K562 (cell line): ENCODE measurements around the gene ETS2. TPM values are rescaled to one million over a fixed set of nuclear protein-coding genes. Genes with fewer than 3 reads are reported as not detected.

ENCODE experiments used
- ATAC-seq: fragments of 200-7000 bp; cut with Tn5 transposase; 3 replicates; pipeline ENCODE4 v1.9.1; 2020; ENCODE audit warnings: moderate library complexity
- BruUV-seq: library from RNA; stranded (reverse); fragments of 400-500 nt; replicated peaks from 2 replicates; lab custom pipeline; 2021; lab: Mats Ljungman, UMichigan
- CTCF ChIA-PET: fragments of 300-600 bp; formaldehyde crosslinking; extraction: SDS; loops from one replicate; lab custom pipeline; 2021; ENCODE audit warnings: low intra/inter-chr PET ratio; lab: Yijun Ruan, JAX
- POLR2A ChIA-PET: fragments of 300-600, 350-650 bp; sonication (Branson Sonifier 250); formaldehyde crosslinking; extraction: SDS; loops from one replicate; lab custom pipeline; 2021; ENCODE audit warnings: antibody characterized with exemption, inconsistent platforms; lab: Yijun Ruan, JAX
- DNase-seq, 4 experiments: peaks; one replicate each; pipeline versions ENCODE4 v3.0.0 to v3.0.0-alpha.2; 2011 to 2018; ENCODE audit warnings: low spot score in 3 of 4, mixed read lengths in 3 of 4; ENCODE audit errors: extremely low read depth in 1 of 4
- FAIRE-seq: peaks from 2 replicates; lab custom pipeline; 2011; peaks lifted over from hg19 to GRCh38; lab: Jason Lieb, UNC
- H2AFZ ChIP-seq: 2 replicates; pipeline ENCODE4 v1.6.0; 2011; ENCODE audit warnings: low read depth, low read length, control low read depth, inconsistent platforms
- H3K27ac ChIP-seq: fragments of 200-600 bp; 3 replicates; pipeline ENCODE4 v1.8.0; 2011; ENCODE audit warnings: low read depth, mild to moderate bottlenecking, control low read depth, inconsistent platforms, low read length, moderate library complexity, mixed read lengths; ENCODE audit errors: extremely low read depth
- H3K27me3 ChIP-seq, 2 experiments: fragments of 300-600 bp in 1 of 2; 2 replicates in 1 of 2; 3 replicates in 1 of 2; pipeline versions ENCODE4 v1.6.0 to v1.8.0; 2011; ENCODE audit warnings: inconsistent platforms in 2 of 2, low read length in 2 of 2, mild to moderate bottlenecking in 1 of 2, mixed read lengths in 1 of 2, moderate library complexity in 1 of 2; ENCODE audit not compliant: control insufficient read depth in 2 of 2, insufficient read depth in 2 of 2
- H3K36me3 ChIP-seq: fragments of 300-600 bp; 3 replicates; pipeline ENCODE4 v1.8.0; 2011; ENCODE audit warnings: mild to moderate bottlenecking, low read length, inconsistent platforms; ENCODE audit not compliant: control insufficient read depth, insufficient read depth
- H3K4me1 ChIP-seq, 2 experiments: fragments of 200-600 bp in 1 of 2; replicated peaks in 1 of 2; 2 replicates in 1 of 2; 3 replicates in 1 of 2; pipeline versions ENCODE4 v1.5.1 to v1.8.0; 2011; ENCODE audit warnings: inconsistent platforms in 2 of 2, low read length in 2 of 2, mild to moderate bottlenecking in 1 of 2, mixed read lengths in 1 of 2, moderate library complexity in 1 of 2; ENCODE audit not compliant: control insufficient read depth in 2 of 2, insufficient read depth in 2 of 2
- H3K4me2 ChIP-seq: 2 replicates; pipeline ENCODE4 v1.6.1; 2011; ENCODE audit warnings: low read length, control low read depth, inconsistent platforms, mixed read lengths; ENCODE audit not compliant: insufficient read depth
- H3K4me3 ChIP-seq: fragments of 200-600 bp; sonication (generic), shearing (Covaris generic); 2 replicates; pipeline ENCODE4 v1.5.1; 2016; ENCODE audit warnings: control low read depth, inconsistent platforms
- H3K79me2 ChIP-seq: fragments of 200-600 bp; 3 replicates; pipeline ENCODE4 v1.8.0; 2011; ENCODE audit warnings: low read length, inconsistent platforms; ENCODE audit not compliant: control insufficient read depth, insufficient read depth
- H3K9ac ChIP-seq, 2 experiments: 2 replicates each; pipeline versions ENCODE4 v1.6.0 to v1.6.1; 2011; ENCODE audit warnings: low read depth in 2 of 2, low read length in 2 of 2, control low read depth in 1 of 2, inconsistent platforms in 1 of 2, mild to moderate bottlenecking in 1 of 2, mixed read lengths in 1 of 2; ENCODE audit not compliant: insufficient read depth in 1 of 2
- H3K9me1 ChIP-seq: one replicate; pipeline ENCODE4 v1.6.0; 2011; ENCODE audit warnings: inconsistent platforms, mild to moderate bottlenecking, low read length, moderate library complexity; ENCODE audit not compliant: control insufficient read depth, insufficient read depth
- H3K9me3 ChIP-seq: replicated peaks from 2 replicates; pipeline ENCODE4 v1.5.1; 2011; ENCODE audit warnings: low read depth, low read length, inconsistent platforms; ENCODE audit not compliant: control insufficient read depth, insufficient read depth
- H4K20me1 ChIP-seq: replicated peaks from 2 replicates; pipeline ENCODE4 v1.6.1; 2011; ENCODE audit warnings: low read length, inconsistent platforms, mixed read lengths; ENCODE audit not compliant: control insufficient read depth, insufficient read depth
- ADNP ChIP-seq: fragments of 200-800 bp; sonication (Bioruptor generic); IDR thresholded peaks from 2 replicates; pipeline ENCODE4 v1.6.1; 2016; ENCODE audit warnings: missing genetic modification characterization, missing compliant biosample characterization
- KDM1A ChIP-seq, 2 experiments: fragments of 450-650 bp; IDR thresholded peaks; 2 replicates each; pipeline ENCODE4 v1.6.1; 2016; ENCODE audit warnings: mild to moderate bottlenecking in 2 of 2
- RAD21 ChIP-seq, 2 experiments: fragments of 250-450 bp in 1 of 2; fragments of 450-650 bp in 1 of 2; sonication (Bioruptor Pico) in 1 of 2; formaldehyde crosslinking in 1 of 2; IDR thresholded peaks in 1 of 2; conservative IDR thresholded peaks in 1 of 2; 2 replicates each; pipeline versions ENCODE4 v1.4.0 to v1.8.0; 2020 to 2022; ENCODE audit warnings: mild to moderate bottlenecking in 2 of 2, moderate library complexity in 1 of 2
- RBM25 ChIP-seq: fragments of 200-400 bp; formaldehyde crosslinking; IDR thresholded peaks from 2 replicates; pipeline ENCODE4 v1.6.1; 2018; ENCODE audit warnings: low read length, low read depth, moderate library complexity; ENCODE audit not compliant: severe bottlenecking
- ZNF146 ChIP-seq: IDR thresholded peaks from one replicate; pipeline ENCODE4 v1.6.1; 2018; ENCODE audit warnings: missing compliant biosample characterization; ENCODE audit not compliant: unreplicated experiment
- WGBS: fragments of 100-300 bp; shearing (Covaris generic); methylation state at CpG from one replicate; pipeline ENCODE4 v1.1.6; 2016; ENCODE audit warnings: low coverage, mixed read lengths; ENCODE audit not compliant: insufficient coverage; ENCODE audit errors: missing lambda C conversion rate; 5-methylcytosine and 5-hydroxymethylcytosine counted together
- in situ Hi-C: fragments of 300-500 bp; cut with MboI; formaldehyde crosslinking; loops from 4 replicates; pipeline ENCODE4 v1.15.0; 2018; ENCODE audit warnings: inconsistent platforms, mixed read lengths
- intact Hi-C: fragments of 100-400 bp; cut with micrococcal nuclease; formaldehyde crosslinking; loops from 2 replicates; pipeline ENCODE4 v1.14.2; 2022
- polyA plus RNA-seq, 8 experiments: library from polyadenylated mRNA; depleted of rRNA in 4 of 8; stranded (reverse) in 5 of 8; unstranded in 3 of 8; fragments of >200 nt; fragmentation: Nextera tagmentation in 2 of 8; fragmentation: Illumina TruSeq in 1 of 8; extraction: Ambion mirVana in 2 of 8; extraction: Trizol in 1 of 8; gene quantifications; 2 replicates each; pipeline versions ENCODE4 v1.2.1 to v1.2.3, GENCODE V29; 2011 to 2014; ENCODE audit warnings: inconsistent platforms in 1 of 8, missing spikeins in 1 of 8
- total RNA-seq, 7 experiments: library from RNA; depleted of rRNA in 6 of 7; stranded (reverse); fragments of >200 nt in 6 of 7; fragmentation: Illumina TruSeq in 2 of 7; extraction: Trizol in 2 of 7; gene quantifications; 2 replicates each; pipeline versions ENCODE4 v1.2.1 to v1.2.3, GENCODE V29; 2011 to 2021; ENCODE audit warnings: low replicate concordance in 1 of 7
- TF ChIP-seq, protein P1 (sequence below), 2 experiments: fragments of 450-650 bp in 1 of 2; sonication (generic) in 1 of 2; formaldehyde crosslinking in 1 of 2; IDR thresholded peaks; 2 replicates each; pipeline versions ENCODE4 v1.7.1 to v1.9.0; 2016 to 2022; ENCODE audit warnings: inconsistent platforms in 1 of 2, mild to moderate bottlenecking in 1 of 2, missing genetic modification reagents in 1 of 2

ETS2 gene
- total and polyA plus RNA-seq, 9 of the 15 experiments (the other 6 are each of a cell fraction or from before 2014, with no cell fraction given), result 1.7 to 24.4 (median 12.2) TPM

- Histone ChIP-seq H2AFZ (no peak overlapping the region), H3K9me1 (peaks cover 3% of the 10 kb centered on the region), H3K4me3 (no peak overlapping the region), H3K9ac (no peak overlapping the region), H3K36me3 (peaks cover 95% of the 10 kb centered on the region), H3K9me3 (no peaks in the 10 kb centered on the region)
- intact Hi-C loops, result no loop called here
- ChIA-PET CTCF (no interaction called here), POLR2A (interaction anchor here (0.7 to 4.9 kb wide), 3 partner anchors 11 to 50 kb away, joined by 4 to 38 read pairs (median 15); no protein-coding TSS in a partner anchor)
- WGBS, result 96% methylated on average over 14 of the region's 14 CpGs
- ATAC-seq (no peak), DNase-seq (no peak)
- TF ChIP-seq ADNP (tag), result 0 out of 2 replicates have a peak, but pooled peaks have one; percentile 32
- TF ChIP-seq, protein P1, sequence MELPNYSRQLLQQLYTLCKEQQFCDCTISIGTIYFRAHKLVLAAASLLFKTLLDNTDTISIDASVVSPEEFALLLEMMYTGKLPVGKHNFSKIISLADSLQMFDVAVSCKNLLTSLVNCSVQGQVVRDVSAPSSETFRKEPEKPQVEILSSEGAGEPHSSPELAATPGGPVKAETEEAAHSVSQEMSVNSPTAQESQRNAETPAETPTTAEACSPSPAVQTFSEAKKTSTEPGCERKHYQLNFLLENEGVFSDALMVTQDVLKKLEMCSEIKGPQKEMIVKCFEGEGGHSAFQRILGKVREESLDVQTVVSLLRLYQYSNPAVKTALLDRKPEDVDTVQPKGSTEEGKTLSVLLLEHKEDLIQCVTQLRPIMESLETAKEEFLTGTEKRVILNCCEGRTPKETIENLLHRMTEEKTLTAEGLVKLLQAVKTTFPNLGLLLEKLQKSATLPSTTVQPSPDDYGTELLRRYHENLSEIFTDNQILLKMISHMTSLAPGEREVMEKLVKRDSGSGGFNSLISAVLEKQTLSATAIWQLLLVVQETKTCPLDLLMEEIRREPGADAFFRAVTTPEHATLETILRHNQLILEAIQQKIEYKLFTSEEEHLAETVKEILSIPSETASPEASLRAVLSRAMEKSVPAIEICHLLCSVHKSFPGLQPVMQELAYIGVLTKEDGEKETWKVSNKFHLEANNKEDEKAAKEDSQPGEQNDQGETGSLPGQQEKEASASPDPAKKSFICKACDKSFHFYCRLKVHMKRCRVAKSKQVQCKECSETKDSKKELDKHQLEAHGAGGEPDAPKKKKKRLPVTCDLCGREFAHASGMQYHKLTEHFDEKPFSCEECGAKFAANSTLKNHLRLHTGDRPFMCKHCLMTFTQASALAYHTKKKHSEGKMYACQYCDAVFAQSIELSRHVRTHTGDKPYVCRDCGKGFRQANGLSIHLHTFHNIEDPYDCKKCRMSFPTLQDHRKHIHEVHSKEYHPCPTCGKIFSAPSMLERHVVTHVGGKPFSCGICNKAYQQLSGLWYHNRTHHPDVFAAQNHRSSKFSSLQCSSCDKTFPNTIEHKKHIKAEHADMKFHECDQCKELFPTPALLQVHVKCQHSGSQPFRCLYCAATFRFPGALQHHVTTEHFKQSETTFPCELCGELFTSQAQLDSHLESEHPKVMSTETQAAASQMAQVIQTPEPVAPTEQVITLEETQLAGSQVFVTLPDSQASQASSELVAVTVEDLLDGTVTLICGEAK (IDR thresholded peaks at IDR 0.05), result no peak
- TF ChIP-seq, protein P1 (CRISPR knock-in tag; IDR thresholded peaks at IDR 0.05), result no peak
- TF ChIP-seq KDM1A (IDR thresholded peaks at IDR 0.05), result 0 out of 4 replicates have a peak, but pooled peaks of 1 of the 2 experiments have one; percentile 10
- no peak for TF ChIP-seq RAD21 (CRISPR knock-in tag; conservative IDR thresholded peaks at IDR 0.05 in 1 of 2, IDR thresholded peaks at IDR 0.05 in 1 of 2)
- peak; percentile 92 for TF ChIP-seq ZNF146 (CRISPR knock-in tag)
- peak; percentile 75 for TF ChIP-seq RBM25
- TF ChIP-seq, all 486 proteins: peak for 4
- Histone ChIP-seq H3K27me3 (no peaks in the 10 kb centered on the region), H3K79me2 (no peaks in the 10 kb centered on the region), H4K20me1 (no peaks in the 10 kb centered on the region), H3K4me1 (no peaks in the 10 kb centered on the region), H3K27ac (no peak overlapping the region), H3K4me2 (no peak overlapping the region)
- no TSS peak for BruUV-seq
- in situ Hi-C loops, result no loop called here
- no peak for FAIRE-seq
Measured at GRCh38 chr21:38819051-38819718, 13.5 kb downstream of the ETS2 start.
